ENCODE data around the gene NF1.

- TF ChIP-seq TP53 (CRISPR knock-in tag; IDR thresholded peaks at IDR 0.05) (no peak), CEBPB (IDR thresholded peaks at IDR 0.05) (no peak), POLR2AphosphoS2 (conservative IDR thresholded peaks at IDR 0.05; ENCODE audit: low read length) (no peak)
These were observed 46.6 kb upstream of the NF1 start for GRCh38 chr17:31048142-31048541.
